ENCODE results near the gene STAC2.
A peak's percentile ranks its signal among the peaks of the same experiment; 100 is the strongest.

The STAC2 gene

DNA sequence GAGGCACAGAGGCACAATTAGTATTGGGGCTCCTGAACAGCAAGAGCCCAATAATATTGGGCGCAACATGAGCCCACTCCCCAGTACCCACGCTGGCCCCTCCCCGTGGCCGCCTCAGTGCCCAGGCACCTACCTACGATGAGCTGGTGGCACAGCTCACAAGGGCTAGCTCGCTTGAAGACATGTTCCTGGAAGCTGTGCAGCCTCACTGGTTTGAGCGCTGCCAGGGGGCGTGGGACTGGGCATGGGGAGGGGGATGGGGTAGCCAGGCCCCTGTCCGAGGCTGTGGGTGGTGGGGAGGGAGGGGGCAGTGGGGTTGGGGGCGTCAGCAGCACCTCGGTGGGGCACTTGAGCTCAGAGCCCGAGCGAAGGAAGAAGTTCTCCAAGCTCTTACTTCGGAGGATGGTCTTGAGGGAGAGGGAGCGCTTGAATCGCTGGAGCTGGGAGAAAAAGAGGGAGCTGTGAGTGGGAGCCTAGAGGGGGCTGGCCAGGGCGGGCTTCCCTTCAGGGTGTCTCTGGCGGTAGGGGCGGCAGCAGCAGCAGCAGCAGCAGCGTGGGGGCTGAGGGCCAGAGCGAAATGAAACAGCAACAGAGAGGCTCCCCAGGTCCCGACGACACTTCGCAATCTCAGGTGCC, 7.9 kb downstream of the STAC2 start:
- no peak for DNase-seq (ENCODE audit: low read depth)
- TF ChIP-seq MYC (IDR thresholded peaks at IDR 0.05; ENCODE audit: low read depth, low read length) (no peak), POLR2A (IDR thresholded peaks at IDR 0.05; ENCODE audit: extremely low read depth, insufficient read length) (no peak)
- TF ChIP-seq, protein P1, sequence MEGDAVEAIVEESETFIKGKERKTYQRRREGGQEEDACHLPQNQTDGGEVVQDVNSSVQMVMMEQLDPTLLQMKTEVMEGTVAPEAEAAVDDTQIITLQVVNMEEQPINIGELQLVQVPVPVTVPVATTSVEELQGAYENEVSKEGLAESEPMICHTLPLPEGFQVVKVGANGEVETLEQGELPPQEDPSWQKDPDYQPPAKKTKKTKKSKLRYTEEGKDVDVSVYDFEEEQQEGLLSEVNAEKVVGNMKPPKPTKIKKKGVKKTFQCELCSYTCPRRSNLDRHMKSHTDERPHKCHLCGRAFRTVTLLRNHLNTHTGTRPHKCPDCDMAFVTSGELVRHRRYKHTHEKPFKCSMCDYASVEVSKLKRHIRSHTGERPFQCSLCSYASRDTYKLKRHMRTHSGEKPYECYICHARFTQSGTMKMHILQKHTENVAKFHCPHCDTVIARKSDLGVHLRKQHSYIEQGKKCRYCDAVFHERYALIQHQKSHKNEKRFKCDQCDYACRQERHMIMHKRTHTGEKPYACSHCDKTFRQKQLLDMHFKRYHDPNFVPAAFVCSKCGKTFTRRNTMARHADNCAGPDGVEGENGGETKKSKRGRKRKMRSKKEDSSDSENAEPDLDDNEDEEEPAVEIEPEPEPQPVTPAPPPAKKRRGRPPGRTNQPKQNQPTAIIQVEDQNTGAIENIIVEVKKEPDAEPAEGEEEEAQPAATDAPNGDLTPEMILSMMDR (IDR thresholded peaks at IDR 0.05; ENCODE audit: low read depth, low read length): no peak
- TF ChIP-seq, protein P2, sequence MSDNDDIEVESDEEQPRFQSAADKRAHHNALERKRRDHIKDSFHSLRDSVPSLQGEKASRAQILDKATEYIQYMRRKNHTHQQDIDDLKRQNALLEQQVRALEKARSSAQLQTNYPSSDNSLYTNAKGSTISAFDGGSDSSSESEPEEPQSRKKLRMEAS (IDR thresholded peaks at IDR 0.05; ENCODE audit: low read depth, low read length): no peak
- no peak overlapping the region for H3K4me3 ChIP-seq (ENCODE audit: low read depth, low read length)

DNA sequence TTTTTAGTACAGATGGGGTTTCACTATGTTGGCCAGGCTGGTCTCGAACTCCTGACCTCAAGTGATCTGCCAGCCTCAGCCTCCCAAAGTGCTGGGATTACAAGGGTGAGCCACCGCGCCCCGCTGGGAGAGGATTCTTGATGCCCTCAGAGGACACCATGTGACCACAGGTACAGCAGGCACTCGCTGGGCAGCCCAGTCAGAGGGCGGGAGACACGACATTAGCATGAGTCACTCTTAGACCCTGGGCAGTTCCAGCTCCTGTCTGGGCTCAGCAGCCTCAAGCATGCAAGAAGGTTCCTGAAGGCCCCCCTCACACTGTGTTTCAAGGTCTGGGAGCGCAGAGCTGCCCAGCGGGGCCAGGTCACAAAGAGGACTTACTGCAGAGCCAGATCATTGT, 11.9 kb downstream of the STAC2 start:
- TF ChIP-seq MYC (IDR thresholded peaks at IDR 0.05; ENCODE audit: low read depth, low read length) (no peak), POLR2A (IDR thresholded peaks at IDR 0.05; ENCODE audit: extremely low read depth, insufficient read length) (no peak)
- TF ChIP-seq, protein P2 (IDR thresholded peaks at IDR 0.05; ENCODE audit: low read depth, low read length): no peak
- TF ChIP-seq, protein P1 (IDR thresholded peaks at IDR 0.05; ENCODE audit: low read depth, low read length): no peak
- H3K4me3 ChIP-seq (ENCODE audit: low read depth, low read length): no peak overlapping the region
- DNase-seq (ENCODE audit: low read depth): peak; percentile 79

DNA sequence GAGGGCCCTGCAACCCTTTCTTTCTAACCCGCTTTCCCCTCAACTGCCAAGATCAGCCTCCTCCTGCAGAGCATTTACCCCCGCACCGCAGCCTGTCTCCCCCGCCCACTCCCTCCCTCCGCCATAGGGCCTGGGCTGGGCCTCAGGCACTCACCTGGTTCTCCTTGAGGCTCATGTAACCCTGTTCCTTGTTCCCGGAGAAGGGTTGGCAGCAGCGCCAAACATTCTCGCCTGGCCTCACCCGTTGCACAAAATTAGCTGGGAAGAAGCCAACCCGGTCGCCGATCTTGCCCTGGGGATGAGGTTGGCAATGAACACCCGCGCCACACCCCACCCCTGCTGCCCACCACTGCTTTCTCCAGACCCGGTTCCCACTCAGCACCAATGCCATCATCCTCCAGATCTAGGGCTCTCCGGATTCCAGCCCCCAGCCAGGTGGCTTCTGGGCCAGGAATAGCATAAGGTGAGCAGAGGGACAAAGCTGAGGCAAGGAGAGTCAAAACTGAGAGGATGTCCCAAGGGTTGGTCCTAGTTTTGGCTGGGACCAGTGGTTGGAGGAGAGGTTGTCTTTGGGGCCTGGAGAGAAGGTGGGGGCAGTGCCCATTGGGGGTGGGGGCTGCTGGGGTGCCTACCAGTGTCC, 12.8 kb downstream of the STAC2 start:
- no peak overlapping the region for H3K4me3 ChIP-seq (ENCODE audit: low read depth, low read length)
- DNase-seq (ENCODE audit: low read depth): no peak
- TF ChIP-seq MYC (IDR thresholded peaks at IDR 0.05; ENCODE audit: low read depth, low read length): no peak
- TF ChIP-seq, protein P2 (IDR thresholded peaks at IDR 0.05; ENCODE audit: low read depth, low read length): no peak
- TF ChIP-seq, protein P1 (IDR thresholded peaks at IDR 0.05; ENCODE audit: low read depth, low read length): no peak
- no peak for TF ChIP-seq POLR2A (IDR thresholded peaks at IDR 0.05; ENCODE audit: extremely low read depth, insufficient read length)

DNA sequence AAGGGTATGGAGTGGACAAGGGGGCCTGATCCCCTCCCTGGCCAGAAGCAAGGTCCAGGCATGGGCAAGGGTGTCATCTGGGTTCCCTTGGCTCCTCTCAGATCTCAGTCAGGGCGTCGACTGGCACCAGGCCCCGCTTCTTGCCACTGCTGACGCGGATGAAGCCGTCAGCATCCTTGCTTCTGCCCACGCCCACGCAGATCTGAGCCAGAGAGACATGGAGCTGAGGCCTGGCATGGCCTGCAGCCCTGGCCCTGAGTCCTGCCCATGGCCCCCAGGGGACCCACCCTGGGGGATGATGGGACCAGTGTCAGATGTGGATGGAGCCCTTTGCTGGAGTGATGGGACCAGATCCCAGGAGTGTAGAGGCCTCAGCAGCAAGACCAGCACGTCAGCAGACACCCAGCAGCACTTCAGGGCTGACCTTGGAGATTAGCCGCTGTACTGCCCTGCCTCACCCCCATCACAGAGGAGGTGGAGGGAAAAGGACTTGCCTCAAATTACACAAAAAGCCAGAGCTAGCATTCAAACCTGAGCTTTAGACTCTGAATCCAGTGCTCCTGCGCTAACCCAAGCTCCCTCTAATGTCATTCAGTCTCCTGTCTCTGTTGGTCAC, 13.4 kb downstream of the STAC2 start:
- TF ChIP-seq, protein P1 (IDR thresholded peaks at IDR 0.05; ENCODE audit: low read depth, low read length): no peak
- no peak for TF ChIP-seq POLR2A (IDR thresholded peaks at IDR 0.05; ENCODE audit: extremely low read depth, insufficient read length)
- TF ChIP-seq, protein P2 (IDR thresholded peaks at IDR 0.05; ENCODE audit: low read depth, low read length): no peak
- H3K4me3 ChIP-seq (ENCODE audit: low read depth, low read length): no peak overlapping the region
- DNase-seq (ENCODE audit: low read depth): no peak

DNA sequence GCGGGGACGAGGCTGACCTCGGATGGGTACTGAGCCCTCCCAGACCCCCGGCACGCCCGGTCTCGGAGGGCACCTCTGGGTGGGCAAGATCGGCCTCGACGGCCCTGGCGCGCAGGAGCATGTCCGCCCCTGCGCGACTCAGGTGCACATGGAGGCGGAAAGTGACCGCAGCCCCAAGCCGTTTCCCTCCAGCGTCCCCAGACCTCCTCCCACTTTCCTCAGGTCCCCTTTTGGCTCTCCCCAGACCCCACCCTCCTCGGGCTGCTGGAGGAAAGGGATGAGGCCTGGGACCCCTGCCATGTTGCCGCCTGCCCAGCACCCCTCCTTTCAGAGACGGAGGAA, 15.7 kb downstream of the STAC2 start:
- DNase-seq (ENCODE audit: low read depth): no peak
- no peak overlapping the region for H3K4me3 ChIP-seq (ENCODE audit: low read depth, low read length)
- TF ChIP-seq POLR2A (IDR thresholded peaks at IDR 0.05; ENCODE audit: extremely low read depth, insufficient read length) (no peak), MYC (IDR thresholded peaks at IDR 0.05; ENCODE audit: low read depth, low read length) (no peak)
- TF ChIP-seq, protein P1 (IDR thresholded peaks at IDR 0.05; ENCODE audit: low read depth, low read length): no peak
- TF ChIP-seq, protein P2 (IDR thresholded peaks at IDR 0.05; ENCODE audit: low read depth, low read length): no peak
